Urothelium cell line (cell line): ENCODE results near the gene EFCAB9.
"Not testable (repeated sequence)": the region's sequence is repeated elsewhere in the genome, so short reads cannot be mapped to it uniquely, and the experiment has no call there.

Experiments used
- DNase-seq: peaks from one replicate; pipeline ENCODE4 v3.0.0; 2011; ENCODE audit warnings: low spot score, mixed read lengths
- FAIRE-seq: peaks from 2 replicates; lab custom pipeline; 2011; peaks lifted over from hg19 to GRCh38; lab: Jason Lieb, UNC

Gene EFCAB9

DNA sequence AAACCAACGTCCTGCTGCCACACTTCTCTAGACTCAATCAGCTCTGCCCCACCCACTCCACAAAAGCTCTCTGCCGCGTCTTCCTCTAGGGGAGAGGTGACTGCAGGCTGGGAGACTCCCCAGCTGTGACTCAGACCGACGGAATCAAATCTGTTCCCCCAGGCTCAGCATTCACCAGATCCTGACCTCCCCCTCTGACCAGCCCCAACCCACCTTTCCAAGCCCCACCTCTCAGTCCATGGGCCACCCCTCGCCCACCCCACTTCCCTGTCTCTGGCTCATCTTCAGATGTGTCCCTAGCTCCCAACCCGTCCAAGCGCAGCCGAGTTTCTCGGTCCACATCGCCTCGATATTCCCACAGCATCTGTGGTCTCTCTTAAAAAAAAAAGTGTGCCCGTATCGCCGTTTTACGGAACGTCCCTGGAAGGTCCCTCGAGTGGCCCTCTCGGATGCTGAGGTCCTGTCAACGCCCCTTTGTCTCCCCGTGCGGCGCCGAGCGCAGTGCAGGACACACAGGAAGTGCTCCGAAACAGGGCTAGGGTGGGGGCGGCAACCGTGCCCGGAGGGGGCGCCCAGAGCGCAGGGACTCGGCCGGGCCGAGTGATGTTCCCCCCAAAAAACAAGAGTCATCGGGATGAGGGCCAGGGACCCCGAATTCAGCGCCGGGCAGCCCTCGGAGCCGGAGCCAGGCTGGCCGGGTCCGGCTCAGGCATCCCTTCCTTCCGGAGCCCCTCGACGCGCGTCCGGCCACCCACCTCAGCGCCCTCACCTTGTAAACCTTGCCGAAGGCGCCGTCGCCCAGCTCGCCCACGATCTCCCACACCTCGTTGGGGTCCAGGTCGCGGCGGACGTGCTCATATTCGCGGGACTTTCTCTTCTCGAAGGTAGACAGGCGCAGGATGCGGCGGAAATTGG is 6.6 kb upstream of the EFCAB9 start:
- FAIRE-seq (no peak), DNase-seq (peak; percentile 68)

DNA sequence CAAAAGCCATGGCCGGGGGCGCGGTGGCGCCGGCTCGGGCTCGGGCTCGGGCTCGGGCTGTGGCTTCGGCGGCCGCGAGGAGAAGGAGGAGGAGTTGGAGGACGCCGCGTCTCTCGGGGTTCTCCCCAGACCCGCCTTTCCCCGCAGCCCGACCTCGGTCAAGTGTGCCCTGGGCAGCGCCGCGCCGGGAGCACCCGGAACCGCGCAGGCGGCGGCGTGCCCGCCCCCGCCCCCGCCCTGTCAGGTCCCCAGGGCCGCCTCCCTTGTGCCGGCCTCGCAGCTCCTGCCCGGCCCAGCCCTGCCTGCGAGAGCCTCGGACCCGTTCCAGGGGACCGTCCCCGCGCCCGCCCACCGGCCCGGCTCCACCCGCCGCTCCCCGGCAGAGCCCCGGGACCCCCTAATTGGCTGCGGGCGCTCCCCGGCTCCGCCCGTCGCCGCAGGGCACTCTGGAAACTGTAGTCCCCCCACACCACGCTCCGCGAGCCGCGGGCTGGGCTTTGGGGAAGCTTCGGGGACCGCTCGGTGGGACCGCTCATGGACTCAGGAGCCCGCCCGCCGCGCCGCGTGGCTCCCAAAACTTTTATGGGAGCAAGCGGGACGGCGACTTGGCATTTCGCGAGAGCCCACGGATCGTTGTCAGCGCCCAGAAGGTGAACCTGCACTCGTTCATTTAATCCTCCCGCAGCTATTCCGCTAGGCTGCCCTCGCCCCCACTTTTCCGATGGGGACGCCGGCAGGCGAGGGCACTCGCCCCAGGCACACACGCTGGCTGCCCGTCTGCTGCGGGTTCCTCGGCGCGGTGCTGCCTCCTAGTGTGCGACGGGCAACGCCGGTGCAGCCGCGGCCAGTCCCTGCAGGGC is 5.7 kb upstream of the EFCAB9 start, which contains the start of gene STK10:
Gene STK10 (minus strand): TSS at position 192 of the 860 bp plus-strand sequence. CDS start 182 bp downstream, at position 10.
- DNase-seq (peak; percentile 98), FAIRE-seq (no peak)

DNA sequence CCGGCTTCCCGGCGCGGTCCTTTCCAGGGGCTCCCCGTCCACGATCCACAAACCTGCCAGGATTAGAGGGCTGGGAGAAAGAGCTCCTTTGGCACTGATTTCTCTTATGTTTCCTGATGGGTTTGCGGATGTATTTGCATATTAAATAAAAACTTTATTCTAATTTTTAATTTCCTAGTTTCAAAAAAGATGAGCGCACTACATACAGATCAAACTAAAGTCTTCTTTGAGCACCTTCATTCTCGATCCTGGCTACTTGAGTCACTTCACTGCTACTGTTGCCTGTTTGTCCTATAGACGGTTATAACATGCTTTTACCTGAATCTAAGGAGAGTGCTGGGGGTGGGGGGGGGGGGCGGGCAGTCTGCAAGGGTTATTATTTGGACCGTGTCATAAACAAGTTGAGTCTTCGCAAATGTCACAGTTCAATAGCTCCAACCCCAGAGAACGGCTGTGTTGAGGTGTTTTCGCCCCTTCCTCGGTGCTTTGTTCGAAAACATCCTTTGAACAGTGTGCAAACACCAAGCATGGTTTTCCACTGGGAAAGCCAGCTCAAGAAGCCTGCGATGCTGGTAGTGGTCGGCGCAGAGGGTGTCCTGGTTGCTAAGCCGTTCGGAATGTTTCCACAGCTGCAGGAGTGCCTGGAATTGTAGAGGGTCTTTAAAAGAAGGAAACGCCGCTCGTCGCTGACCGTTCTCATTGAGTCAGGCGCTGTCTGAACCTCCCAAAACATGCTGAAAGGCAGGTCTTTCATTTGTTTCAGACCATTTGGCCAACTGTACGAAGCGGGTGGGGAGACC is 4.9 kb upstream of the EFCAB9 start:
- FAIRE-seq, result no peak
- no peak for DNase-seq

DNA sequence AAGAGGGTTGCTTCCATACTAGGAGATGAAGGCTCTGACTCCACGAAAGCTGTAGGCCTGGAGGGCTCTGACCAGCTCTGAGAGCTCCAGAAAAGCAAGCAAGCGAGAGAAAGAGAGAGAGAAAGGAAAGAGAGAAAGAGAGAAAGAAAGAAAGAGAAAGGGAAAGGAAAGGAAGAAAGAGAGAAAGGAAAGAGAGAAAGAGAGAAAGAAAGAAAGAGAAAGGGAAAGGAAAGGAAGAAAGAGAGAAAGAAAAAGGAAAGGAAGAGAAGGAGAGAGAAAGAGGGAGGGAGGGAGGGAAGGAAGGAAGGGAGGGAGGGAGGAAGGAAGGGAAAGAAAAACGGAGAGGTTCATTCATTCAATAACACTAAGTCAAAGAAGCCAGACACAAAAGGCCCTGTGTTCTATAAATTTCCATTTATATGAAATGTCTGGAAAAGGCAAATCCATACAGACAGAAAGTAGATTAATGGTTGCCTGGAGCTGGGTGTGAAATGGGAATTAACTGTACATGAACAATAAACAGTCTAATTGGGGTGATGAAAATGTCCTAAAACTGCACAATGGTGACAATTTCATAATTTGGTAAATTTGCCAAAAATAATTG is 4.2 kb upstream of the EFCAB9 start:
- no peak for DNase-seq
- FAIRE-seq, result no peak

DNA sequence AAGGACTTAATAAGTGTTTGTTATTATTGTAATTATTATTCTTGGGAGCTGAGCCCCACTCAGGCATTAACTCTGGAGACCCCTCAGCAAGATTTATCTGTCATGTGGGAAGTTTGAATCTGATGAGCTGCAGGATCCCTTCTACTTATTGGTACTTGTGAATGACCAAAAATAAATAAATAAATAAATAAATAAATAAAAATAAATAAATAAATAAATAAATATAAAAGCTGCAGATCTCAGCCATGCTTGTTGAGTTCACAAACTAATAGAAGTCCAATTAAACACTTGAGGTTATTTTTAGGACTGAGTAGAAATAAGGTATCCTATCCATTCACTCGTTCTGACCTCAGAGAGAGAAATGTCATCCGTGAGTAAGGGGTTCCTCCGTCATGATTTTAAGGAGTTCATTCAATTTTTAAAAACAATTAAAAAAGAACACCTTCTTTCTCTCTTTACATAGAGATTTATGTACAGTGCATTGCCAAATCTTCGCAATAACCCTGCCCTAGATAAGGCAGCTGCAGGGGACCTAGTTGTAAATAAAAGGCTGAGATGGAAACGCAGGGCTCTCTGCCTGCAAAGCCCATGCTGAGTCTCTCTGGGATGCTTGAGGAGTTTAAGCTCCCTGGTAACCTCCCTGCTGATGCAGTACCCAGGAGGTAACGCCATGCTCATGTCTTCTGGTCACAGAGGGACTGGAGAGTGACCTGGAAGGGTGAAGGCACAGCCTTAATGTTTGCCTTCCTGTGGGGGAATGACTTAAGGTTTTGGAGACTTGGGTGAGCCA is 1.2 kb downstream of the EFCAB9 start:
- DNase-seq (no peak), FAIRE-seq (no peak)

DNA sequence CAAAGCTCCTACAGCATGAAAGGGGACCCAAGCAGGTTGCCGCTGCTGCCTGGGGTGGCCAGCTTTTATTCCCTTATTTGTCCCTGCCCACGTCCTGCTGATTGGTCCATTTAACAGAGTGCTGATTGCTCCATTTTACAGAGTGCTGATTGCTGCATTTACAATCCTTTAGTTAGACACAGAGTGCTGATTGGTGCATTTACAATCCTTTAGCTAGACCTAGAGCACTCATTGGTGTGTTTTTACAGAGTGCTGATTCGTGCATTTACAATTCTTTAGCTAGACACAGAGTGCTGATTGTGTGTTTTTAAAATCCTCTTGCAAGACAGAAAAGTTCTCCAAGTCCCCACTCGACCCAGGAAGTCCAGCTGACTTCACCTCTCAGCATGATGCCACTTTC is 3.8 kb downstream of the EFCAB9 start:
- not testable (repeated sequence) for DNase-seq, FAIRE-seq

DNA sequence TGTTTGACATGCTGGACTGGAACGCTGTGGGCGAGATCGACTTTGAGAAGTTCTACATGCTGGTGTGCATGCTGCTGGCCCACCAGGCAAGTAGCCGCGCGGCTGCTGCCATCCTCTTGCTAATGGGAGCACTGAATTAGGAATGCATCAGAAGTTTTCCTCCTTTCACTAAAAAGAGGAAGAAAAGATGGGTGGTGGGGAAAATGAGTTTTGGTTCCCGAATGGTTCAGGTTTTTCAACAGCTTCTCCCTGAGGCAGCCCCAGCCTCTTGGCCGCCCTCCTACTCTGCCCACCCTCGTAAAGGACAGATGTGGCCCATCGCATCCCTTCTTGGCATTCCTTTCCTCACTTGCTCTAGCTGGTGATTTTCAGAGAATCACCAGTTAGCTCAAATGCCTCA is 5.5 kb downstream of the EFCAB9 start:
- FAIRE-seq (no peak), DNase-seq (no peak)

DNA sequence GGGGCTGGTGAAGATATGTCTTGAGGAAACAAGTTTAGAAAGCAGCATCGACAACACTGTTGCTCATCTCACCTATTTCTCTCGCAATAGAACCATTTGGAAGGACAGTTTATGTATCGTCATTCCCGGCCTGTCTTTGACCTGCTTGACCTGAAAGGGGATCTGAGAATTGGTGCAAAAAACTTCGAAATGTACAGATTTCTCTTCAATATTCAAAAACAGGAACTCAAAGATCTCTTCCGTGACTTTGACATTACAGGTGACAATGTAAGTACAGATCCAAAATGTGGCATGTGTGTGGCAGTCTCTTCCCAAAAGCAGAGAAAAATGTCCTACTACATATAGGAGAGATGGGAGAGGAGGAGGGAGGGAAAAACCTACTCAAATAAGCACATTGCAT is 6.5 kb downstream of the EFCAB9 start:
- DNase-seq (no peak), FAIRE-seq (no peak)

DNA sequence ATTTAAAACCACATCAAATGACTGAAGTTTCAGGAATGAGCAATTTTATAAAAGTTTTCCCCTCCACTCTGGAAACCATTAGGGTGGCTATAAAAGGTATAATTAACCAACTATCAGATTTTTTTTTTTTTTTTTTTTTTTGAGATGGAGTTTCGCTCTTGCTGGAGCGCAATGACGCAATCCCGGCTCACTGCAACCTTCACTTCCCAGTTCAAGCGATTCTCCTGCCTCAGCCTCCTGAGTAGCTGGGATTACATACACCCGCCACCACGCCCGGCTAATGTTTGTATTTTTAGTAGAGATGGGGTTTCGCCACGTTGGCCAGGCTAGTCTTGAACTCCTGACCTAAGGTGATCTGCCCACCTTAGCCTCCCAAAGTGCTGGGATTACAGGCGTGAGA is 12.0 kb downstream of the EFCAB9 start:
- FAIRE-seq, result not testable (repeated sequence)

DNA sequence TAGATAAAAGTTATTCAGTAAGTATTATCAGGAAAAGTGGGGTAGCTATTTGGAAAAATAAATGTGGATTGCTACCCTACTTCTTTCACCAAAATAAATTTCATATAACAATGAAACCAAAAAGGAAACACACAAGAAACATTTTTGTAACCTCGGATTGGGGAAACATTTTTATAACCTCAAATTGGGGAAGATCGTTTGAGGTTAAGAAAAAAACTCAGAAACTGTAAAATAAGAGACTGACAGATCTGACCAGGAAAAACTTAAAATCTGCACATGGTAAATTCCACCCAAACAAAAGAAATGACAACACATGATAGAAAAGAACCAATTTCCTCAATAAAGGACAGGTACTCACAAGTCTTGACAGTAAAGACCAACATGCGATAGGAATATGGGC is 13.5 kb downstream of the EFCAB9 start:
- no peak for FAIRE-seq
- no peak for DNase-seq

More for the DNA sequence above, 12.0 kb downstream of the EFCAB9 start:
- not testable (repeated sequence) for DNase-seq

DNA sequence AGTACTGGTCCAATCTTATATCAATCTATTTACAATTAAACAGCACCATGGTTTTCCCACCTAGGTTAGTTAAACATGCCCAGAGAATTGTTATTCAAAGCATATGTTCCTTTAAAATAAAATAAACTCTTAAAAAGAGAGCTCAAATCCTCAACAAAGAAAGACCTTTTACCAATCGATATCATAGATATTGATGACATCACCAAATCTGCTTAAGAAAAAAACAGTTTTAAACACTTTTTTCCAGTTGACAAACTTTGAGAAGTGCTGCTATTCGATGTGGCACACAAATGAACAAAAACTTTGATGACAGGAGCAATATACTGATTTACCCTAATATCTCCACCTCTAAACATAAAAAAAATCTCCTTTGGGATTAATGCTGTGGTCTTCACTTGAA is 15.7 kb downstream of the EFCAB9 start:
- FAIRE-seq, result no peak
- DNase-seq, result no peak

DNA sequence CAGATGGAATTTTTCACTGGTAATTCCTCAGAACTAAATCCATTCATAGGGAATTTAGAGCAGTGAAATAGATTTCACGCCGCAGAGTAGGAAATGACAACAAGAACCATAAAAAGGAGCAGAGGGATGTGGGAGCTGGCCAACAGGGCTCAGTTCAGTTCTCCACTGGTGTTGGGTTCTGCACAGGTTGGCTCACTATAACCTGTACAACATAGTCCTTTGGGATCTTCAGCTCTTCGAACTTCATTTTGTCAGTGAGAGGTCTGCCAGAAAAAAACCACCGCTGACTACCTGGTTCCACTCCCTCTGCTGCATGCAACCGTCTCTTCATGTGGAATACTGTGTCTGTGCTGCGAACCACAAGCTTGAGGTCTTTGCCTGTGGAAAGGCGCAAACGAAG is 17.7 kb downstream of the EFCAB9 start:
- DNase-seq (no peak), FAIRE-seq (no peak)

DNA sequence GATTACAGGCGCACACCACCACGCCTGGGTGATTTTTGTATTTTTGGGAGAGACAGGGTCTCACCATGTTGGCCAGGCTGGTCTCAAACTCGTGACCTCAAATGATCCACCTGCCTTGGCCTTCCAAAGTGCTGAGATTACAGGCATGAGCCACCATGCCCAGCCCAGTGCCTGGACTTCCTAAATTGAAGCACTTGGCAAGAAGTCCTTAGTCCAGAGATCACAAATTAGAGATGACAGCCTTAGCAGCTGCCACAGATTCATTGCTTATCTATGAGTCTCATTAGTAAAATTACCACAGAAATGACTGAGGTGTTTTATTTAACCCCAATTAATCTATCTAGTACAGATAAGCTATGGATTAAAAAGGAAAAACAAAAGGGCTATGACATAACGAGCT is 19.2 kb downstream of the EFCAB9 start:
- FAIRE-seq, result no peak
- DNase-seq, result no peak

DNA sequence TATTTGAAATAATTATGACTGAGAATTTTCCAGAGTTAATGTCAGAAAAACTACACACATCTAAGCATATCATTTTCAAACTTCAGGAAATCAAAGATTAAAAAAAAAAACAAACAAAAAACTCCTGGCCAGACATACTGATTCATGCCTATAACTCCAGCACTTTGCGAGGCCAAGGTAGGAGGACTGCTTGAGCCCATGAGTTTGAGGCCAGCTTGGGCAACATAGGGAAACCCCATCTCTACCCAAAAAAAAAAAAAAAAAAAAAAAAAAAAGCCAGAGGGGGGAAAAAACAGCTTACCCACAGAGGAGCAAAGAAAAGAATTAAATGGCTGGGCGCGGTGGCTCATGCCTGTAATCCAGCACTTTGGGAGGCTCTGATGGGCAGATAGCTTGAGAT is 22.4 kb downstream of the EFCAB9 start:
- FAIRE-seq (no peak), DNase-seq (no peak)

DNA sequence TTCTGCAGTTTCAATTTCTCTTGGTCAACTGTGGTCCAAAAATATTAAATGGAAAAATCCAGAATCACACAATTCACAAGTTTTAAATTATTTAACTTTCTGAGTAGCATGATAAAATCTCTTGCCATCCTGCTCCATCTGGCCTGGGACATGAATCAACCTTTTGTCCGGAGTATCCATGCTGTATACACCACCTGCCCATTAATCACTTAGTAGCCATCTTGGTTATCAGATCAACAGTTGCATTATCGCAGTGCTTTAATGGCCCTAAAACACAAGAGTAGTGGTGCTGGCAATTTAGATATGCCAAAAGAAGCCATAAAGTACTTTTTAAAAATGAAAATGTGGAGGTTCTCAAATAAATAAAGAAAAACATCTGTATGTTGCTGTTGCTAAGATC is 25.3 kb downstream of the EFCAB9 start:
- no peak for FAIRE-seq
- no peak for DNase-seq

DNA sequence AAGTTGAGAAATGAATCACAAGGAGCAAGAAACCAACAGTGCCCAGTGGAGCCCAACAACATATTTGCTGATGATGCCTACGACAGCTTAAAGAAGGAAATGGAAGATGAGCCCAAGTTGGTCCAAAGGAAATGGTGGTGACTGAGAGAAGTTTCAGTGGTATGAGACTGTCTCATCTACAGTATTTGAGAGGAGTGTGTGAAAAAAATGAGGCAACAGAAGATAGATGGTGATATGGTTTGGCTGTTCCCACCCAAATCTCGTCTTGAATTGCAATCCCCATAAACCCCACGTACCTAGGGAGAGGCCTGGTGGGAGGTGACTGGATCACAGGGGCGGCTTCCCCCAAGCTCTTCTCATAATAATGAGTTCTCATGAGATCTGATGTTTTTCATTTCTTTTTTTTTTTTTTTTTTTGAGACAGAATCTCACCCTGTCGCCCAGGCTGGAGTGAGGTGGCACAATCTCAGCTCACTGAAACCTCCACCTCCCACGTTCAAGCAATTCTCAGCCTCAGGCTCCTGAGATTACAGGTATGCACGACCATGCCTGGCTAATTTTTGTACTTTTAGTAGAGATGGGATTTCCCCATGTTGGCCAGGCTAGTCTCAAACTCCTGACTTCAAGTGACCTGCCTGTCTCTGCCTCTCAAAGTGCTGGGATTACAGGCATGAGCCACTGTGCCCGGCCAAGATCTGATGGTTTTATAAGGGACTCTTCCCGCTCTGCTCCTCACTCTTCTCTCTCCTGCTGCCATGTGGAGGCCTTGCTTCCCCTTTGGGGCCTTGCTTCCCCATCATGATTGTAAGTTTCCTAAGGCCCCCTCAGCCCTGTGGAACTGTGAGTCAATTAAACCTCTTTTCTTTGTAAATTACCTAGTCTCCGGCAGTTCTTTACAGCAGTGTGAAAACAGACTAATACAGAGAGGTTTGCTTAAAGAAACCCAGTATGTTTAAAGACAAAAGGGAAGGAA is 30.2 kb downstream of the EFCAB9 start:
- FAIRE-seq (no peak), DNase-seq (no peak)

DNA sequence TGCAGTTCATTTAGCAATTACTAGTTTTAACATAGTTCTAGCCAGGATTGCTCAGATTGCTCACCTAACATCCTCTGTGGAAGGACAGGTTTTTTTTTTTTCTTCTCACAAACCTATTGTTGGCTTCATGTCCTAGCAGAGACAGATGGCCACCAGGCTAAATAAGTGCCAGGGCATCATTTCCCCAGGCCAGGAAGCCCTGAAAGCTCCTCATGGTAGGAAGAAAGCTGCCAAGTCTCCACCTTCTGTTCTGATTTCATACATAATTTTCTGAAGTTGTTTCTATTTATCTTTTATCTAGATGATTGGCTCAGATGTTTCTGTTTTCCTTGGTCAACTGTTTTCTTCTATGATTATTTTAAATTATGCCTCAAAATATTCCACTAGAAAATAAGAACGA is 31.0 kb downstream of the EFCAB9 start:
- FAIRE-seq, result no peak
- no peak for DNase-seq

DNA sequence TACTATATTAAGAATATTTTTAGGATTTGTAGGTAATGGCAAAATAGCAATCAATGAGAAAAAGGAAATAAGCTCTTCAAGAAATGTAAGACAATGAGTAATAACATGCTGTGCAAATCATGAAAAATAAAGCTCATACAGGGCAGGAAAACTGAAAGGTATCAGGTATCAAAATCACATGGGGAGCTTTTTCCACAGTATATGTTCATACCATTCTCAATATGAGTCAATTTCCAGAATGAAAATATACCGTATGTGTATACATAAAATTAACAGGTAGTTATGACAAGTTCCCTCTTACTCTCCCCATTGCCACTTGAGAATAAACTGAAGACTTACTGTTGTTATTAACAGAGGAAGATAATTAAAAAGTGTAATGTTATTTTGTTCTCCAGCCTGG is 35.9 kb downstream of the EFCAB9 start:
- FAIRE-seq (no peak), DNase-seq (no peak)

DNA sequence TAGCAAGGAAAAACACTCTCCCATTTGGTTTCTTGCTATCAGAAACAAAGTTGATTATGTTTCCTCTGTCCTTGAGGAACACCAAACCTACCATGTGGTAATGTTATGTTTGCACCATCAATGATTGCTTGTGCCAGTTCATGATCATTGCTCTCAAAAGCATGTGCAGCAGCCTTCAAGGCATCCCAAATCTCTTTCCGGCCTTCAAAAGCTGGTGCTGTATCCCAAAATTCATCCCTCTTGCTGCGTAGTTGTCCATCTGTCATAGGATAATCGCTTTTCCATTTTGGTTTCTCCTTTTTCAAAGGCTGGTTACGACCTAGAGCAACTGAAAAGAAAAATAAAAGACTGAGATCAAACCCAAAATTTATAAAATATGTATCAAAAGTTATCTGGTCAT is 40.1 kb downstream of the EFCAB9 start:
- no peak for FAIRE-seq
- DNase-seq, result no peak
